ENCODE results near the gene CDH24. TPM values are rescaled to one million over a fixed set of nuclear protein-coding genes. Genes with fewer than 3 reads are reported as not detected.

Gene CDH24
- total and polyA plus RNA-seq, 2 donors (not counting 3 experiments of a cell fraction or from before 2014, with no cell fraction given): 21.7 to 52.9 TPM

- Histone ChIP-seq H3K27ac (ENCODE audit: insufficient read depth, low read depth, low read length) (no peak overlapping the region), H3K9ac (replicated peaks; ENCODE audit: extremely low read depth, insufficient read depth, low read length) (no peak overlapping the region), H2AFZ (ENCODE audit: low read depth, low read length) (no peak overlapping the region), H3K4me1 (ENCODE audit: control insufficient read depth, extremely low read depth, insufficient read depth, low read length) (peaks cover 7% of the 10 kb centered on the region), H3K27me3 (ENCODE audit: control insufficient read depth in 2 of 2, insufficient read depth in 2 of 2, low read length in 2 of 2) (no peaks in the 10 kb centered on the region), H3K79me2 (ENCODE audit: control insufficient read depth, insufficient read depth, low read length) (peaks cover 33% of the 10 kb centered on the region), H4K20me1 (replicated peaks; ENCODE audit: control insufficient read depth, extremely low read depth, insufficient read depth, low read length) (peaks cover 2% of the 10 kb centered on the region), H3K4me2 (ENCODE audit: insufficient read depth, low read length) (no peak overlapping the region), H3K4me3 (replicated peaks in 1 of 3; ENCODE audit: insufficient read depth in 1 of 3, low read depth in 1 of 3, low read length in 3 of 3) (no peak overlapping the region), H3K9me1 (replicated peaks; ENCODE audit: control insufficient read depth, extremely low read depth, insufficient read depth, low read length) (no peaks in the 10 kb centered on the region), H3K9me3 (replicated peaks; ENCODE audit: control insufficient read depth, insufficient read depth, low read length) (no peaks in the 10 kb centered on the region), H3K36me3 (ENCODE audit: control insufficient read depth in 2 of 2, extremely low read depth in 1 of 2, insufficient read depth in 2 of 2, low read length in 2 of 2) (peaks cover 16 to 55% of the 10 kb centered on the region in 2 experiments)
- dilution Hi-C loops (cut with MboI; ENCODE audit: extremely low pct_ligation_motif_present, low sequenced_read_pairs) (no loop called here), intact Hi-C loops (cut with micrococcal nuclease) (no loop called here)
- no peak for DNase-seq (ENCODE audit: low read depth, low spot score)
- POLR2A ChIA-PET: no interaction called here
- no peak for TF ChIP-seq MAX (IDR thresholded peaks at IDR 0.05; ENCODE audit: insufficient read depth, insufficient read length)
- no peak for TF ChIP-seq JUN (IDR thresholded peaks at IDR 0.05; ENCODE audit: borderline replicate concordance, insufficient read depth, insufficient read length, low read depth)
- BruUV-seq (replicated peaks): no TSS peak
- no peak for FAIRE-seq
- CTCF ChIA-PET: interaction anchor here (1.0 to 2.6 kb wide), 5 partner anchors 9 to 91 kb away, joined by 3 to 12 read pairs (median 9); partner anchors contain the start of genes ACIN1 and C14orf119
These were observed 28.1 kb upstream of the CDH24 start for GRCh38 chr14:23085458-23085857.

- dilution Hi-C loops (cut with MboI; ENCODE audit: extremely low pct_ligation_motif_present, low sequenced_read_pairs) (no loop called here), intact Hi-C loops (cut with micrococcal nuclease) (no loop called here)
- no peak overlapping the region for H2AFZ ChIP-seq (ENCODE audit: low read depth, low read length)
- H3K79me2 ChIP-seq (ENCODE audit: control insufficient read depth, insufficient read depth, low read length): peaks cover 8% of the 10 kb centered on the region
- no peak overlapping the region for H3K9ac ChIP-seq (replicated peaks; ENCODE audit: extremely low read depth, insufficient read depth, low read length)
- no peaks in the 10 kb centered on the region for H3K27me3 ChIP-seq (ENCODE audit: control insufficient read depth in 2 of 2, insufficient read depth in 2 of 2, low read length in 2 of 2)
- BruUV-seq (replicated peaks): no TSS peak
- H4K20me1 ChIP-seq (replicated peaks; ENCODE audit: control insufficient read depth, extremely low read depth, insufficient read depth, low read length): no peaks in the 10 kb centered on the region
- no peaks in the 10 kb centered on the region for H3K9me1 ChIP-seq (replicated peaks; ENCODE audit: control insufficient read depth, extremely low read depth, insufficient read depth, low read length)
- no peak for FAIRE-seq
- TF ChIP-seq GATA2 (IDR thresholded peaks at IDR 0.05; ENCODE audit: insufficient read depth, insufficient read length, low read depth, low read length): no peak
- ChIA-PET POLR2A (interaction anchor here (1.1 kb wide), 1 partner anchor 9 kb away, joined by 3 read pairs; no protein-coding TSS in a partner anchor), CTCF (interaction anchor here (0.8 to 1.9 kb wide), 7 partner anchors 9 to 40 kb away, joined by 3 to 20 read pairs (median 4); partner anchors contain the start of genes ACIN1 and C14orf119)
- H3K4me3 ChIP-seq (replicated peaks in 1 of 3; ENCODE audit: insufficient read depth in 1 of 3, low read depth in 1 of 3, low read length in 3 of 3): no peak overlapping the region
- H3K4me2 ChIP-seq (ENCODE audit: insufficient read depth, low read length): no peak overlapping the region
- no peaks in the 10 kb centered on the region for H3K9me3 ChIP-seq (replicated peaks; ENCODE audit: control insufficient read depth, insufficient read depth, low read length)
- H3K36me3 ChIP-seq (ENCODE audit: control insufficient read depth in 2 of 2, extremely low read depth in 1 of 2, insufficient read depth in 2 of 2, low read length in 2 of 2): peaks cover 34 to 44% of the 10 kb centered on the region in 2 experiments
- H3K27ac ChIP-seq (ENCODE audit: insufficient read depth, low read depth, low read length): no peak overlapping the region
- H3K4me1 ChIP-seq (ENCODE audit: control insufficient read depth, extremely low read depth, insufficient read depth, low read length): peaks cover 24% of the 10 kb centered on the region
- DNase-seq (ENCODE audit: low read depth, low spot score): no peak
These were observed 23.2 kb upstream of the CDH24 start for GRCh38 chr14:23080474-23080873.
